SK-N-DZ (cell line): ENCODE results near the gene GRAMD2B.
"Not testable (repeated sequence)": the region's sequence is repeated elsewhere in the genome, so short reads cannot be mapped to it uniquely, and the experiment has no call there.

Experiments
- DNase-seq: peaks from one replicate; pipeline ENCODE4 v3.0.0-alpha.2; 2015; ENCODE audit warnings: low spot score

Gene GRAMD2B

DNA sequence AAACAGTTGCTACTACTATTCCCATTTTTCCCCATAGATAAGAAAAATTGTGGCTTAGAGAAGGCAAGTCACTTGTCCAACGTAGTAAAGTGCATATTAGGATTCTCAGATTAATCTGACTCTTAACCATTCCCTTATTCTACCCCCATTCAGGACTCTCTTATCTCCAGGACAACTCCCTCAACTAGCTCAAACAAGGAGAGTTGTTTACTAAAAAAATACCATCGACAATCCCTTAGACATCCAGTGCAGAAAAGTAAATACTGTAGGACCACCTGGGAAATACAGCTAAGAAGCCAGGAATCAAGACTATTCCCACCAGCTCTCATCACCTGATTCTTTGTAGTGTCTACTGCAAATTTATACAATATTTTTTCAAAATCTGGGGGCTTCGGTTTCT is 9.4 kb upstream of the GRAMD2B start:
- no peak for DNase-seq

DNA sequence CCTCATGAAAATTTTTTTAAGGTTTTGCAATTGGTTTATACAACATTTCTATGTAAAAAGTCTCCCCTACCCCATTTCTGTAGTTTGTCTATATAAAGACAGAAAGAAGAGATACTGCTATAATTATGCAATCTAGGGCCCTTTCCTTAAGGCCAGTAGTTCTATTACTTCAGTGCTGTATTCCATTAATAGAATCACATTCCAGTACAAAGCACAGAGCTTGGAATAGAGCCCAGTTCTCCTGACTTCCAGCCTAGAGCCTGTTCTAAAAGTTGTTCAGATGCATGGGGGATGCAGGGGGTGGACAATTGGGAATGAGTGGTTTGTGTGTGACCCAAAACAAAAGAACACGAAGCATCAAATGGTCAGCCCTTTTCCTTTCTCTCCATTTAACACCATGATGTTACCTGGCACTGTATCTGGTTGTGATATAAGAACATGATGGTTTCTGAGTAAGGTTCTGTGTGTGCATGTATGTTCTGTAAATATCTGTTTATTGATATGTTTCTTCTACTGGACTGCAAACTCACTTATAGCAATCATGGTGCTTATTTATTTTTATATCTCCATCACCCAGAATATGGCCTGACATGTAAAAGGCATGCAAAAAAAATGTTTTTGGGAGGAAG is 8.2 kb upstream of the GRAMD2B start:
- no peak for DNase-seq

DNA sequence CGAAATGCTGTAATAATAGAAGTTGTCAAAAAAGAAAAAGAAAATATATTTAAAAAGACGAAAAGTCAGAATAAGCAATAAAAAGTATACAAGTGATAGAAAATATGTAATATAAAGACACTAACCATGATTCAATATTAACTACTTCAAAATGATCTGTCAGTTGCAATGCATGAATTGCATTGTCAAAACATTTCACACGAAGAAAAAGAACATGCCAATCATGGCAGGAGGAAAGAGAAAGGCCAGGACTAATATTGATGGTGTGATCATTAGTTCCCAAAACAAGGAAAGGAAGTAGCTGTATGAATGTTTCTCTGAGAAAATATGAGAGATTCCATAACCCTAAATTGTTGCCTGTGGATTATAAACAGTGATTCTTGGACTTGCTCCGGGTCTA is 7.4 kb upstream of the GRAMD2B start:
- no peak for DNase-seq

DNA sequence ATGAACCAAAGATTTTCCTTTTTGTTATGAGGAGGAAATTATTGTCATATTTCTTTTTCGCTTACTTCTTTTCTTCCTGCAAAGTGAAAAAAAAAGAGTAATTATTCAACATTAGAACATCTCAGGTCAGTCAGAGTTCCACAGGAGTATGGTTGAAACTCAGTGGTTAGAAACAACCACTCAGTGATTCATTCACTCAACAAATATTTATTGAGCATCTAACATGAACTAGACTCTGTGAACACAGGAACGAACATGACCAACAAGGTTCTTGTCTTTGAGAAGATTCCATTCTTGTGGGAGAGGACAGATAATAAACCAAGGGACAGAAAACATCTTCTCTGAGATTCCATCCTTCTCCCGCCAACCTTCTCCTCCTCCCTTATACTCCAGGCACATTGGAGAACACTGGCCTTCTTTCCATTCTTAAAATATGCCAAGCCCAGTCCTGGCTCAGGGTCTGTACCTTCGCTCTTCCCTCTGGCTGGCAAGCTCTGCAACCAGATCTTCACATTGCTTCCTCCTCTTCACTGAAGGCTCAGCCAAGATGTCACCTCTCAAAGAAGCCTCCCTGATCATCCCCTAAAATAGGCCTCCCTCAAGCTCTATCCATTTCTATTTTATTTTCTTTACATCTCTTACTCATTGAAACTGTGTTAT is 6.8 kb upstream of the GRAMD2B start:
- DNase-seq = no peak

DNA sequence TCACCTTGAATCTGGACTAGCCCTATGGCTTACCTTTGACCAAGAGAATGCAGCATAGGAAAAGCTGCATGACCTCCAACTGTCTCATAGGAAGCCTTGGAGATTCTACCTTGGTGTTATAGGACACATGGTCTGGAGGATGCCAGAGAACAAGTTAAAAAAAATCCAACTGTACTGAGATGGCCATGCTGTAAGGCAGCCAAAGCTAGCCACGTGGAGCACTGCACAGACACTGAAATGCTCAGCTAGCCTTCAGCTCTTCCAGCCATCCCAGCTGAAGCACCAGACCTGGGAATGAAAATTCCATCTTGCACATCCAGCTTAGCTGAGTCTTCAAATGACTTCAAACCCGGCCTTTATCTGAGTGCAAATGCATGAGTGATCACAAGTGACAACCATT is 6.0 kb upstream of the GRAMD2B start:
- DNase-seq = no peak

GRCh38 chr5:126419102-126419501 is 4.1 kb upstream of the GRAMD2B start:
- DNase-seq = no peak

DNA sequence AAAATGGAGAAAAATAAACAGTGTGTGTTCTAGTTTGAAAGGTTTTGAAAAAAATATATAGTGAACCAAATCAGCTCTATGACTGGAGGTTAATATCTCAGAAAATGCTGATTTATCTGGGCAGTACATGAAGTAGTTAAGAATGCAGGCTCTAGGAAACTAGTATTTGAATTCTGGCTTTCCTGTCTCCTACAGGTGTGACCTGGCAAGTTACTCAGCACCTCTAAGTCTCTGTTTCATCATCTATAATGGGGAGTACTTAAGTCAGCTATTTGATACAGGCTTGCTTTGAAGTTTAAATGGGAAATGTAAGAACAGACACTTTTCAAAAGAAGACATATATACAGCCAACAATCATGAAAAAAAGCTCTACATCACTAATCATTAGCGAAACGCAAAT is 5.2 kb downstream of the GRAMD2B start:
- DNase-seq = no peak

GRCh38 chr5:126430631-126431030 is 7.4 kb downstream of the GRAMD2B start:
- DNase-seq = no peak

GRCh38 chr5:126433701-126434100 is 10.5 kb downstream of the GRAMD2B start:
- no peak for DNase-seq

- no peak for DNase-seq
Observed at GRCh38 chr5:126435261-126435660, 12.1 kb downstream of the GRAMD2B start.

- DNase-seq = no peak
Observed at GRCh38 chr5:126435714-126436113, 12.5 kb downstream of the GRAMD2B start.

DNA sequence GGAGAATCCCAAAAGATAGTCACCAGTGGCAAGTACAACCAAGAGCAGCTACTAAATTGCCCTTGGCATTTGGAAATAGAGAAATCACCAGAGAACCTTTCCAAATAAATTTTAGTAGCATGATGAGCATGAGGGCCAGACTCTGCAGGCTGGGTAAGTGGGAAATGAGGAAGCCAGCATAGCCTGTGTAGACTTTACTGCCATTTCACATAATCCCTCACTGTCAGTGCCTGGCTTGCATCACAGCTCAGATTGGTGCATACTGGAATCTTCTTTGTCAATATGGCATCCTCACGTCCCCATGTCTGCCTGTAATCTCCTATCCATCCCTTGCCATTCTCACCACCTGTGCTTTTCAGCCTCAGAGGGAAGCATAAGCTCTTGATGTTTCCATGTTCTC is 14.5 kb downstream of the GRAMD2B start:
- no peak for DNase-seq

GRCh38 chr5:126438267-126438666 is 15.1 kb downstream of the GRAMD2B start:
- no peak for DNase-seq

DNA sequence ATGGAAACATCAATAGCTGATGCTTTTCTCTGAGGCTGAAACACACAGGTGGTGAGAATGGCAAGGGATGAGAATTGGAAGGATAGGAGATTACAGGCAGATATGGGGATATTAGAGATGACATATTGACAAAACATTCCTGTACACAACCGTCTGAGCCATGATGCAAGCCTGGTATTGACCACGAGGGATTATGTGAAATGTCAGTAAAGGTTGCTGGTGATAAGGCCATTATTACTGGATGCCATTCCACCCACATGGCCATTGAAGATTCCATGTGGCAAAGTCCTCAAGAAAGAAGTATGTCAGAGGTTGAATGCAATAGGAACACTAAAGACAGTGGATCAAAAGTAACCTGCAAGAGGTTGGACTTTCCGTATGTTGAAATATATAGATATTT is 15.7 kb downstream of the GRAMD2B start:
- DNase-seq = no peak

- DNase-seq = not testable (repeated sequence)
Observed at GRCh38 chr5:126439724-126440123, 16.5 kb downstream of the GRAMD2B start.

DNA sequence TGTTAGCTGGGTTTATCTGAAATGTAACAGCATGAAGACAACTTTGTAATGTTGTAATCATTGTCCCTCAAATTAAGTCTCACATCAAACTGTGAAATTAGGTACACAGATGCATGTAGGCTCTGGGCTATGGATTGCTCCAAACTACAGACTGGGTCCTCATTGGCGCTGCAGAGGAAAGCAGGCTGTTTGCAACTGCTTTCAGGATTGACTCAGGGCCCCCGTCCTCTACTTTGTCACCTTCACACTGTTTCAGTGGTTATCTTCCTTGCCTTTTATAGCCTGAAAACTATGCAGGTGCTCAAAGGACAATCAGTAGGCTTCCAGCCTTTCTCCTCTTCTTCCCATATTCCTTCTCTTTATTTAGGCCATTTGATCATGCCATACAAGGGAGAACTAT is 18.0 kb downstream of the GRAMD2B start:
- no peak for DNase-seq

GRCh38 chr5:126443374-126443851 is 20.2 kb downstream of the GRAMD2B start:
- DNase-seq = no peak

DNA sequence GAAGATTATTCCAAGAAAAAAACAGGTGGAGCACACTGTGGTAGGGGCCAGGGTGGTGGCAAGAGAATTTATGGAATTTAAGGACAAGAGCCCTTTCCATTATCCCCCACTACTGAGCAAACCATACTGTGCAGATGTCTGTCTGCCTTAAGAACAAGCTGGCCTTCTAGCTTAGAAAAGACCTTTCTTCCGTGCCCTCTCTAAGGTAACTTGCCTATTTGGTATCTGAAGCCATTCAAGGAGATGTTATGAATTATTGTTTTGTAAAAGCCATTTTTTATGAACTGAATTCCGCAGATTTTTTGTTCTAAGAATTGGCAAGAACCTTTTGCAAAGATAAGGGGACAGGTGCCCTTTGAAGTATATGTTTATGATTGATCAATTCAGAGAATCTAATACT is 20.9 kb downstream of the GRAMD2B start:
- DNase-seq = no peak

DNA sequence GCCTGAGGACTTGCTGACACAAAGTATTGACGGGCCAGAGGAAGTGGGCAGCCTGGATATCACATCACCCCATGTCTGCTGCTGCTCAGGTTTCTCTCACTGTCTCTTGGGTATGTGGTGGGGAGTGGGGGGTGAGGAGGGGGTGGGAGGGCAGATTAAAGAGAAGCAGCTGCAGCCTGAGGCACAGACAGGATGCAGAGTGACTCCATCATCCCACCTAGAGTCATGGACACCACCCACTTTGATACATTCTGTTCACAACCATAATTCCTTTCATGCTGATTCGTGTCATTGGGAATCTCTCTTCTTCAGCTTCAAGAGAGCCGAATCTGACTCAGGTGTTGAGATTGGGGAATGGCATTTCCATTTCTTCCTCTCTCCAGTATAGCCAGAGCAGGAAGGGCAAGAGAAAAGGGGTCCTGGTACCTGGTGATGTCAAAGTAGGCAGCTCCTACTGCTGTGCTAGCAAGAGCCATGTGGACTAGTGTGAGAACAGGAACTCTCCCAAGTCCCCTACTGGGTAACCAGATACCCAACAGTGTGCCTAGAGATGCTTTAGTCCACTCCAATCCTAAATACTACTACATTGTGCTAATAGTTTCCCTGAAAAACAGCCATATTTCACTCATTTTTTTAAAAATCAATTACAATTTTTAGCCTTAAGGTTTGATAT is 22.4 kb downstream of the GRAMD2B start:
- no peak for DNase-seq

DNA sequence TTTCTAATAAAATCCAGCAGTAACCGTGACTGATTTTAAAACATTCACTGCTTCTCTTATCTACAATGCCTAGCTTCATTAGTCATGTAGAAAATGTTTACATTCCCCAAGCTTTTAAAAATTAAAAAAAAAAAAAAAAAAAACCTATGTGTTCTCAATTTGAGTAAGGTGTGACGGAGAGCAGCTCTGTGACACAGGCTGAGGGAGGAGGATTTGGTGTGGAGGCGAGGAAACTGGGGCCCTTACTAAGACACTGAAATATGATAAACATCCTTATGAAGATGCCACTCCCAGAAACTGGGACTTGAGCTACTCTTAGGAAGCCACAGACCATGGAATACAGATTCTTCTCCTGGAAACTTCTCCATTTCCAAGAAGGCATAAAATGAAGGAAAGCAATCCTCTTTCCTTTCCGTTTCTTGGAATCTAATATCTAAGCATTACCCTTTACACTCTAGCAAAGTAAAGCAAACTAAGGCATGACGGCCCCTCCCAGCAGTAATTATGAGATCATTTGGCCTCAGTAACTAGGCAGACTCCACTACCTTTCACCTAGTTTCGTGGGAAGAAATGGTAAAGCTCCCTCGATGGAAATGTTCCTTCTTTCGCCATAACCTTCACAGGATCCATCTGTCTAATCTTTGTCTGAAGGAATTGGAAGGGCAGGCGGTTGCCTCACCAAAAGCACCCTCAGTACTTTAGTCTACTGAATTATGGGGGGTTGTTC is 23.5 kb downstream of the GRAMD2B start:
- DNase-seq = no peak

DNA sequence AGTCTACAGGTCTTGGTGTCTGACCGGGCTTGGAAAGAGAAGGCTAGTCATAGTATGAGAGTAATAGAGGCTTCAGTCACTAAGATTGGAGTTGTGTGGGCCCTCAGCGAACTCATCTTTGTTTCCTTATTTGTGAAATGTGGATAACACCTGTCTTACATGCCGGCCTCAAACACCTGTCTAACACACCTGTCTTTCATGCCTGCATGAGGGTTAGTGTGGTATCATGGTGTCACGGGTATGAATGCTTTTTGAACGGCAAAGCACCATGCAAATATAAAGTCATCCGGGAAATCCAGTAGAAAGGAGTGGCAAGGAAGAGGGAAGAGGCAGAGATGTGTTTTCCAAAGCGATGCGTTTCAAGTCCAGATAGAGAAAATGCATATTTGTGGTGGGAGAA is 25.5 kb downstream of the GRAMD2B start:
- no peak for DNase-seq

DNA sequence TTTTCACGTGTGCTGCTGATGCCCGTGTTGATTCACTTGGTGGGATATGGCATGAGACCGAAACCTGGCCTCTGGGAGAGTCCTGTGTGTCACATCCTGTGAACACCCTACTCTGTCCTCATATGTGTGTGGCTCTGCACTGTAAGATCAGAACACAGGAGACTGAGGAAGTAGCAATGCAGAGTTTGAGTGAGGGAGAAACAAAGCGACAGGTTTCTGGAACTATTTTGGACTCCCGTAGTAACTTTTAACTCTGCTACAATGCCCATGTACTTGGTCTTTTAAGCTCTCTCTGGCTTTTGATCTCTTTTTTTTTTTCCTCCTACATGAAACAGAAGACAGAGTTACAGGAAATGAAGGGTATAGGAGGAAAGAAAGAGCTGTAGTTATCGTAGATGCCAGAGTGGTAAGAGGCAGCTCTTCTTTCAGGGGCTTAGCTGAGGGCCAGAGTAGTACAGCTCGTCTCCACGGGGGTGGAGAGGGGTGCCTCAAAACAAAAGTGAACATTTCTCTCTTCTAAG is 26.6 kb downstream of the GRAMD2B start:
- DNase-seq = no peak
